Hematopoietic multipotent progenitor cell treated with erythropoietin and hydrocortisone succinate and interleukin-3 and kit ligand, for 17 days (in vitro differentiated cells): ENCODE results near the gene COTL1.

ENCODE experiments used
- DNase-seq: peaks from one replicate; pipeline ENCODE4 v3.0.0-alpha.2; 2015; ENCODE audit warnings: low spot score

Gene COTL1

DNA sequence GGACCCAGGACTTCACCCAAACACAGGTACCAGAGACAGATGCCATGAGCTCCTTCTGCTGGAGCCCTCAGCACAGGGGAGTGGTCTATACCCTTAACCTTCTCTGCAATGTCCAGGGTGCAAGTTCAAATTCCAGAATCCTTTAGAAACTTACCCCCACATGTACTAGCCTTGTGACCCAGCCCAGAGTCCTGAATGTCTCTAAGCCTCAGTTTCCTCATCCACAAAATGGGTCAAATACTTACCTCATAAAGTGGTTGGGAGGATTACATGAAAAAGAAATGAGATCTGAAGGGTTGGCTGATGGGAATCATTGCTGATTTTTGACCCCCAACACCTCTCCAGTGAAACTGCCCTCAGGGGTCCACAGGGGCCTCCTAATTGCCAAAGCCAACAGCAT, 21.7 kb downstream of the COTL1 start:
- DNase-seq, result no peak

DNA sequence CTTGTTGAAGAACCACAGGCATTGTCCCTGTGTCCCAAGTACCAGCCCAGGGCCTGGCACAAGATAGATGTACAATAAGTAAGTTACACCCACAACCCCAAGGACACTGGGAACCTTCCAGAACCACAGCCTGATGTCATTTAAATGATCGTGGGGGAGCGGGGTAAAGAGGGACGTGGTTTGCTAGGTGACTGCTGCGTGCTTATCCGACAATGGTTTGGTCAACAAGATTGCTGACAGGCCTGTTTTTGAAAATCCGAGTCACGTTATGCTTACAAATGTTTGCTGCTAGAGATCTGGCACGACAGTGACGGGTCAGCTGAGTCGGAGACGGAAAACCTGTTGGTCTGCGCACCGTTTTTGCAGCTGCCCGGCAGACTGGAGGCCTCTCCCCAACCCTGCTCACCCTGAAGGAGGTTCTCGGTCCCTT, 22.8 kb downstream of the COTL1 start:
- DNase-seq, result no peak

DNA sequence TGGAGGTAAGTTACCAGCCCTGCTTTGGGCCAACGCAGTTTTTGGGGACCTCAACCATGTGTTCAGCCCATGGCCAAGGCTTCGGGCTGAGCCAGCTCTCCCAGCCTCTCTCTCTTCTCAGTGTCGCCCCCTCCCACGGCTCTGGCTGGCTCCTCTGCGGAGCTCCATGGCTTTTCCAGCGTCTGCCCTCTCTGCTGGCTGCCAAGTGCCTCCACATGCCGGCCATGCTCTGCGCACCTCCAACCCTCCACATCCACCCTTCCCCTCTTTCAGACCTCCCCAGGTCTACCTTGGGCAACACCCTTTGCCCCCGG, 23.2 kb downstream of the COTL1 start:
- no peak for DNase-seq

DNA sequence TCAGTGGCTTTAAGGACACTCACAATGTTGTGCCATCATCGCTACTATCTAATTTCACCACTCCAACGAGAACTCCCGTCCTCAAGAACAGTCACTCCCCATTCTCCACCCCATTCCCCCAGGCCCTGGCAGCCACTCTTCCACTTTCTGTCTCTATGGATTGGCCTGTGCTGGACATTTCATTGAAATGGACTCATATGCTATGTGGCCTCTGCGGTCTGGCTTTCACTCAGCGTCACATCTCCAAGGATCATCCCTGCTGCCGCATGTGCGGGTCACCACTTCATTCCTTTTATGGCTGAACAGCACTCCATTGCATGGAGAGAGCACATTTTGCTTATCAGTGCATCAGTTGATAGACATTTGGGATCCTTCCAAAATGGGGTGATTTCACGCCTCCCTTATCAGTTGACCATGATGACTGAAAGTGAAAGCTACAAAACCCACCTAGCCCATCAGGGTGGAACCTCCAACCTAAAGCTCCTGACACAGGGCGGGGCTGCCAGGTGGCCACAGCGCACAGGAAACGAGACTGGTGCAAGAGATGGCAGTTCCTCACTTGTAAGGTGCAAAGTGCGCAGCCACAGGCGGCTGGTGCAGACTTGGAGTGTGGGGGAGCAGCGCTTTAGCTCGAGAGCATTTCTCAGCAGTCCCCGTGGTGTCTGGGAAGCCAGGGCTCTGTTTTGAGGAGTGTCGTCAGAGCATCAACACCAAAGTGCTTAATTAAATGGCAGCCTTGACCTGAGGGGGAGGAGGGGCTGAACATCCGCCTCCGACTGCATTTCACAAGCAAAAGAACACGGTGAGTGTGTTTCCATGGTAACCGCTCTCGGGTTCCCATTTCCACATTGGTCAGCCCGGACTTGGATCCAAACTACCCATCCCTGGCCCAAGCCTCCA, 23.8 kb downstream of the COTL1 start:
- no peak for DNase-seq

DNA sequence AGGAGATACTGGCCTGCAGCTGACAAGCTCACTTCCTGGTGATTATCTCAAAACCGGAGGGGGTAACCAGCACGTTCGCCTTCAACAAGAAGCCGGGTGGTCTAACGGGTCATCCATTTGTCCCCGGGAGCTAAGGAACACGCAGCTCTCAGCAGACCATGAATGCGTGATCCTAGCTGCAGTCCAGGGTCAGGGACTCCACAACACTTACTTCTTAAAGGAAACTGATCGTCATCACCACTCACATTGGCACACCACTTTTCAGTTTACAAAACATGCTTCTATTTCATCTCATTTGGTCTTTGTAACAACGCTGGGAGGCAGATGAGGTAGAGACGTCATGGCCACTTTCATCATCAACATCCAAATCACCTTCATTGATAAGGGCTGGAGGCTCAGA, 25.2 kb downstream of the COTL1 start:
- no peak for DNase-seq

DNA sequence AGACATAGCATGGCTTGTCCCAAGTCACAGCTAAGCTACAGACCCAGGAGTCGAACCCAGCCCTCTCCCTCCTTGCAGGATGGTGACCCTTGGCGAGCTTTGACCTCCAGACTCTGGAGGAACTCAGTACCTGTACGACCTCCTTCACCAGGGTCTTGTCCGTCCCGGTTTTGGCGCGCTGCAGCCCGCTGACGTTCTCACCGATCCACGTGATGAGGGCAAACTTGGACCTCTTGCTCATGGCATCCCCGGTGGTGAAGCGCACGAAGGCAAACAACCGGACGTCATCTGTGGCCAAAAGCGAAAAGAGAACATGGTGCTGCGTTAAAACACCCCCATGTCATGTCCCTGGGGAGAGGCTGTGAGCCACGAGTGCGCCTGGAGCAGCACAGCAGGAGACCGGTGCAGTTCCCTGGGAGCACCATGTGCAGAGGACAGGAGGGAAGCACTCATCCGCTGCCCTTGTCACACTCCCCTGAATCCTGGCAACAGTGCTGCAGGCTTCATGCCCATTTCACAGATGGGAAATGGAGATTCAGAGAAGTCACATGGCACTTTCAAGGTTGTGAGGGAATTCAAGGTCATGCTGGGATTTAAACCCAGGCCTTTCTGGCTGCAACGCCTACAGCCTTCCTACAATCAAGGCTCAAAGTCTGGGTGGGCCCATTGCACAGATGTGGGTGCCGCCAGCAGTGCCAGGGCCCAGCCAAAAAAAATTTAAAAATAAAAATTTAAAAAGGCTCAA, 27.7 kb downstream of the COTL1 start:
- DNase-seq, result no peak

DNA sequence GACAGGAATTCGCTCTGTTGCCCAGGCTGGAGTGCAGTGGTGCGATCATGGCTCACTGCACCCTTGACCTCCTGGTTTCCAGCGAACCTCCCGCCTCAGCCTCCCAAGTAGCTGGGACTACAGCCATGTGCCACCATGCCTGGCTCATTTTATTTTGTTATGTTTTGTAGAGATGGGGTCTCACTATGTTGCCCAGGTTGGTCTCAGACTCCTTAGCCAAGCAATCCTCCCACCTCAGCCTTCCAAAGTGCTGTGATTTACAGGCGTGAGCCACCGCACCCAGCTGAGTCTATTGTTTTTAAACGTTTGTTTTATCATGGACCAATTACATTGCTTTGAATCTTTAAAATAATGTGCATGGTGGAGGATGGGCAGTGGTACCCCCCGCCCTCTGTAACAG, 28.9 kb downstream of the COTL1 start:
- no peak for DNase-seq

DNA sequence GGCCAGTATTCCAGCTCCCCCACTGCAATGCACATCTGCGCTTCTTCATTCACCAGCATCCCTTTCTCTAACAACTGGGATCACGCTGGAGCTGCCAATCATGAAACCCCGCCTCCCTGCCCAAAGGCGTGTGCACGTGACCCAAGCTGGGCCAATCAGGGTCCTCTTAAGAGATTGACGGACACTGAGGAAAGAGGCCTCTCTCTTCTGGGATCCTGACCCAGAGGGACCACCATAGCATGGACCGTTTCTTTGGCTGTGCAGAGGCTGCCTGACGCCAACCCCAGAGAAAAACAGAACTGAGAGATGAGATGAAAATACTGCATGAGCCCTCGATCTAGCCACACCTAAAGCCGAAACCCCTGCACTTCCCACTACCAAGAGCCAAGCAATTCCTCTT, 32.0 kb downstream of the COTL1 start:
- no peak for DNase-seq

DNA sequence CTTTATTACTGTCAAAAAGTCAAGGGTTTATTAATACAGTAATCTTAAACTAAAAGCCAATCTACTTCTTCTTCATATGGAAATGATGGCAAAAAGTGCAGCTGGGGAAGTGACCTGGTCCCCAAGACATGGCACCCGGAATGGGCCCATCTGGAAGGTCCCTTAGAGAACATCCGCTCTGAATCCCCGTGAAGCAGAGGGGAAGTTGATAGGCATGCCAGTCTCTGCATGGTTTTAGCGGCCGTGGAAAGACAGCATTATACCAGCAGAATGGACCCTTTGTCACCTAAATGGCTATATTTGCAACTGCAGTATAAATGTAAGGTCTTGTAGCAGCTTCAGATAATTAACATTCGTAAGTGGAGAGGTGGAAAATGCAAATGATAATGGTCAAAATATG, 32.4 kb downstream of the COTL1 start:
- DNase-seq, result no peak

DNA sequence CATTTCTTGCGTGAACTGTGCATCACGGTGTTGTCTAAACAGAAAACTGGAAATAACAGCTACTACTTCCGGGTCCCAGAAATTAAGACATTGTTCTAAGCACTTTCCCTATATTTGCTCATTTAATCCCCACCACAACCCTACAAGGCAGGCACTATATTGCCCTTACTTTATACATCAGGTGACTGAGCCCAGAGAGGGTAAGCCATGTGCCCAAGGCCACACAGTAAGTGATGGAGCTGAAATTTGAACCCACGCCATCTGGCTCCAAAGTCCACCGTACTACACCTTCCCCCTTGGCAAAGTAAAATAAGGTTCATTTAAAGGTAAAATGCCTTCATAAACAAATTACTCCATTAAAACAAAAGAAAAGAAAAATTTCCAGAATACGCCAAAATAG, 33.2 kb downstream of the COTL1 start:
- DNase-seq, result no peak

DNA sequence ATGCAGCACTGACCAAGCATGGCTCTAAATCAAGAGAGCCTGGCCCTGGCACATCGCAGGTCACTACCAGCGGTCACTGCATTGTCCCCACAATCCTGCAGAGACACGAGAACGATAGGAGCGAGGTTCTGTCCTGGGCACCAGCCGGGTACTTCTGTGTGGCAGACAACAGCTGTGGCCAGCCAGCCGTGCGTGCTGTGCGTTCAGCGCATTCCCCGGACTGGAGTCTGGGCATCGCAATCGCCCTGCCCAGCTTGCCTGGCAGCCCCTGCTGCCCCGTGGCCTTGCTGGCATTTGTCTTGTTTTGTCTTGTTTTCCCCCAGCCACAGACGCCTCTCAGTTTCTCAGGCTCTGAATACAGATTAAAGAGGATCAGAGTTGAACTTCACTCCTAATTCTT, 33.9 kb downstream of the COTL1 start:
- DNase-seq, result no peak

DNA sequence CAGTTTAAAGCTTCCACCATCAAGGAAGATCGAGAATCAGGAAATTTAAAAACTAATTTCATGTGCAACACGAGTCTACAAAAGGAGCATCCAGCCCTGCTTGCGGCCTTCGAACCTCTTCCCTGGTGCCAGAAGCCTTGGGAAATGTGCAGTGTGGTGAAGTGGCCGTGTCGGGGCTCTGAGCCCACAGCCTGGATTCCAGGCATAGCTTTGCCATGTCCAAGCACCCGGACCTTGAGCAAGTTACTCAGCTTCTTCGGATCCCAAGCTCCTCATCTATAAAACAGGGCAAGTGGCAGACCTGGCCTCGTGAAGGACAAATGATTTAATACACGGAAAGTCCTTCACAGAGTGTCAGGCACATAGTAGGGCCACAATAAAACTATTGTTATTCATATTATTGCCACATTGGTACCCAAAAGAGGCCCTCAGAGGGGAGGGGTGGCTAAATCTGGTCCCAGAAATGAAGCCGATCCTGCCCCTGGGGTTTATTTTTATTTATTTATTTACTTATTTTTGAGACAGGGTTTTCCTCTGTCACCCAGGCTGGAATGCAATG, 34.8 kb downstream of the COTL1 start:
- no peak for DNase-seq

DNA sequence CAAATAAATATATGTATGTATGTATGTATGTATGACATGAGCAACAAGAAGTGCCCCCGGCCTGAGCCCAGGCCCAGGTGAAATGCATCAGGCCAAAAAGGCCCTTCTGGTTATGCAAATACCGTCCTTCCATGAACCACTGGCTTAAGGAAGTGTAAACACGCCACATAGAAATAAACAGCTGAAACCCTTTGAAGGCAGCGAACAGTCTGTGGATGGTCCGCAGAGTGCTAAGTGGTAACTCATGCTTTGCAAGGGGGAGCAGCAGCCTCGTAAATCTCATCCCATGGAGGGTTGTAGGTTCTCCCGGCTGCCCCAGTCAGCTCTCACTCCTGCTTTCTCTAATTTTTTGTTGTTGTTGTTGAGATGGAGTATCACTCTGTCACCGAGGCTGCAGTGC, 36.7 kb downstream of the COTL1 start:
- no peak for DNase-seq

DNA sequence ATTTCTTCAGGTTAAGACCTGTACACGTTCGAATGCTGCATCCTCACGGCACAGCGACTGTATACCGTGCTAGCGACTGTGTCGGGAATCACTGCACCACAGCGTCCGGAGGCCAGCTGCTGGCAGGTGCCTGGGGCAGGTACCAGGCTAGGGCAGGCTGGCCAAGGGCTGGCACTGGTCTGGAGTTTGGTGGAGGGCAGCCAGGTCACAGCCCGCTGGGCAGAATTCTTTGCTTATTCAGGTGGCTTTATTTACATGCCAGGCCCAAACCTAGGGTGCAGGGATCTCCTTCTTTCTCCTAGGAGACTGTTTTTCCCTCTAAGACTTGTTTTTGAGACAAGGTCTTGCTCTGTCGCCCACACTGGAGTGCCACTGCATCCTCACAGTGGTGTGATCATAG, 37.9 kb downstream of the COTL1 start:
- no peak for DNase-seq

DNA sequence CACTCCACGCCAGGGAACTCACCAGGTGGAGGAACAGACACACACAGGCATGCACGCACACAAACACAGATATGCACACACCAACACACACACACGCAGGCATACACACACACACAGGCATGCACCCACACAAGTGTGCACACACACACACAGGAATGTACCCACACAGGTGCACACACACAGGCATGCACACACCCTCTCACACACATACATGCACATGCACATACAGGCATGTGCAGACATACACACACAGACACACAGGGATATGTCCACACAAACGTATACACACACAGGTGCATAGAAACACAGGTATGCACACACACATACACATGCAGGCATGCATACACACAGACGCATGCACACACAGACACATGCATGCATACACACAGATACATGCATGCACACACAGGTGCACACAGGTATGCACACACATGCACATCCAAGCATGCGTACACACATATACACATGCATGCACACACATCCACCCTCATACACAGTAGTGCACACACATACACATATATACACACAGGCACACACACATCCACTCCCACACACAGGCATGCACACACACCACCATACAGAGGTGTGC, 39.2 kb downstream of the COTL1 start:
- DNase-seq, result no peak

DNA sequence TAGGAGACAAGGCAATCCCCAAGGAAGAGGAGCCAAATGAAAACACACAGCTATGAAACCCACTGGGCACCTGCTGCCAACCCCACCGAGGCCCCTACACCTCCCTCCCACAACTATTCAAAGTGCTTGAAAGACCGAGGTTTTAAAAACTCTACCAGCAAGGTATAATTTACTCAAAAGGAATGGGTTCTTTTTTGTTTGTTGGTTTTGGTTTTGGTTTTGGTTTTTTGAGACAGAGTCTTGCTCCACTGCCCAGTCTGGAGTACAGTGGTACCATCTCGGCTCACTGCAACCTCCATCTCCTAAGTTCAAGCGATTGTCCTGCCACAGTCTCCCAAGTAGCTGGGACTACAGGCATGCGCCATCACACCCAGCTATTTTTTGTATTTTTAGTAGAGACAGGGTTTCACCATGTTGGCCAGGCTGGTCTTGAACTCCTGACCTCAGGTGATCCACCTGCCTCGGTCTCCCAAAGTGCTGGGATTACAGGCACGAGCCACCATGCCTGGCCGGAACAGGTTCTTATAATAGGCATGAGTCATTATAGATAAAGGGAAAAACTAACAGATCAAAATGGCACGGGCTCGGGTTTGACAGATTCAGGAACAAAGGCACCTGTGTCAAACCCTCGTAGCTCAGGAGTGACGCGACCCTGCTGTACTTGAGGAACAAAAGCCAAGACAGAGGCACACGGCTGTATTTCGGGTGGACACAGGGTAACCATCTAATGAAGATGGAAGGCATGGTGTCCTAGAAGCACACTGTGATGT, 40.7 kb downstream of the COTL1 start:
- no peak for DNase-seq

DNA sequence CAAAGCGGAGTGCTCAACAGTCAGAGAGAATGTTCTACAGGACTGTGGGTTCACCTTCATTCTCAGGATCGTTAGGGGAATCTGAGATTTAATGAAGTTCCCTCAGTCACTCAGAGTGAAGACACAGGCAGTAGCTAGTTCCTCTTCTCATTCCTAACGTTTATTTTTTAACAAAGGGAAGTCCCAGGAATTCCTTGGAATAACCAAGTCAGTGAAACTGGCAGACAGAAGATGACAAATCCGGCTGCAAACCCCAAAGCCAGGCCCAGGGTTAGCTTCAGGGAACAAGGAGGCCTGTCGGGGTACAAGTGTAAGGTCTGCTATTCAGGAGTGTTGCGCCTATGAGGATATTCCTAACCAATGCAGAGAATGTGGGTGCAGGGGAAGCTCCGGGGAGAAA, 42.0 kb downstream of the COTL1 start:
- DNase-seq, result no peak

DNA sequence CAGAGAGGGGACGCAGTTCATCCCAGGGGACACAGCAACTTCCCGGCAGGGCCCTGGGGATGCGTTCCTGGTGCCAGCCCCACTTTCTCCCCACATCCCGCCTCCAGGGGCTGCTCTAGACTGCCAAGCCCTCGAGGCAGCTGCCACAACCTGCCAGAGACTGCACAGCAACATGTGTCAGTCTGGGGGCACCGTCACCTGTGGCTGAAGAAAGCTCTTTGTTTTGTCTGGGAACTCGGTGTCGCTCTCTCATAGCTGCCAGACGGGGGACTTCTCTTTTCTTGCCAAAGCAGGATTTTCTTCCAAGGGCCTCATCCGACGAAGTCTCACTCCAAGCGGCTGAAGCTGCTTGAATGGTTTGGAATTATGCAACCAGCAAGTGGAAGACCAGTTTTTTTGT, 43.7 kb downstream of the COTL1 start:
- no peak for DNase-seq

DNA sequence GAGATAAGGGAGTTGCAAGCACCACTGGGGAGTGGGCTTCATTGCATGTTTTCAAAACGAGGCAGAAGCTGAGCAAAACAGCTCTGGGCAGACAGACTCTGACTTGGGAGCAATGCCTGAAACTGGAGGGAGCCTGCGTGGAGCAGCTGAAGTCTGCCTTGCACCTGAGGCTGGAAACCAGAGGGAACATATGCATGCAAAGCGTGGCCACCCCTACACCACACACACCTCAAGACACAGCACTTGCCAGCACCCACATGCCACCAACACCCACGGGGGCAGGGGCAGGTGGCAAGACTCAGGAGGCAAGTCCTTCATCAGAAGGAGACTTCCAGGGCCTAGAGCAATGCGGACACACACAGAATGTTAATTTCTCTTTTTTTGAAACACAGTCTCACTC, 45.8 kb downstream of the COTL1 start:
- no peak for DNase-seq

DNA sequence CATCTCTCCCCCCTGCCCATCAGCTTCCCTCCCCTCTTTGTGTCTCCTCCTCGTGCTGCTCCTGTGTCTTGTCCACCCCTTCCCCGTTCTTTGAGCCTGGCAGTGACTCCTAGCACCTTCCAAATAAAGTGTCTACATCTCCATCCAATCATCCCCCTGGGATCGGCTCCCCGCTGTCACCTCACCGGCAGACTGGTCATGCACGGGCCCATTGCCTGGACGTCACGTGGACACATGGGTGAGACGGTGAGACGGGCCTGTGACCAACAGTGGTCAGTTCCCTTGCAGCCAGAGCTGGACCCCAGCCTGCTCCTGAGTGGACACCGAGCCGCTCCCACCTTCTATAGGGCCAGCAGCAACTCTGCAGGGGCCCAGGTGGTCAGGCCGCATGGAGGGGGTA, 46.4 kb downstream of the COTL1 start:
- no peak for DNase-seq

DNA sequence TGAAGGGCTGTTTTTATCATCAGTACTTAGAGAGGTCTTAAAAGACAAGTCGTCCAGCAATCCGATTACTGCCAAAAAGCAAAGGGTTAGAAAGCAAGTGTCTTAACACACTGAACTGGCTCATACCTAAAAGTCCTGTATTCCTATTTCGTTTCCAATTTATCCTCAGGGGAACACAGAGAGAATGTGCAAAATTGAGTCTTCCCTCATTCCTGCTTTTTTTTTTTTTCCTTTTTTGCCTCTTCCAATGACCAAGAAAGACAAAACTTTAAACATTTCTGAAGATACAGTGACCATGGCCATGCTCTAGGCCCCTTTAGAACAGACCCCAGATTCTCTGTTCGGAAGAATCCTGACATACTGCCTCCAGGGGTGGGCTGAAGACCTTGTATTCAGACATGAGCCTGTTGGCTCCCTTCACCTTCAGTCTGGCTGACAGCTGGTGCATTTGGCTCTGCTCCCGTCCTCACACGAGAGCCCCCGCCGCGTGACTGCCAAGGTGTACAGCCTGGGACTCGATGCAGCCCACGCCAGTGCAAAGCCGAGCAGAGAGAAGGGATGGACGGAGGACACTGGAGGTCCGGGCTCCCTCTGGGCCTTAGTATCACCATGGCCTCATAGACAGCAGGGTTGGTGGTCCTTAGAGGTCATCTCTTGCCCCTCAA, 47.0 kb downstream of the COTL1 start:
- no peak for DNase-seq
